ENCODE measurements around the gene RANBP17. TPM values are rescaled to one million over a fixed set of nuclear protein-coding genes. Genes with fewer than 3 reads are reported as not detected.
A peak's percentile ranks its signal among the peaks of the same experiment; 100 is the strongest.

RANBP17 gene
- total and polyA plus RNA-seq, 2 donors from 2014 or later = 2.0 to 15.4 TPM

GRCh38 chr5:170885809-170886208, 24.0 kb downstream of the RANBP17 start:
- Histone ChIP-seq H3K4me3 (ENCODE audit: low read length in 3 of 3) (no peak overlapping the region), H3K9me3 (ENCODE audit: control insufficient read depth in 2 of 3, insufficient read depth in 1 of 3, low read length in 3 of 3) (no peaks in the 10 kb centered on the region), H3K9ac (ENCODE audit: low read length in 3 of 3) (no peak overlapping the region), H3K4me1 (ENCODE audit: control insufficient read depth in 2 of 3, insufficient read depth in 2 of 3, low read depth in 1 of 3, low read length in 3 of 3) (no peaks in the 10 kb centered on the region), H3K27ac (ENCODE audit: low read depth in 2 of 2, low read length in 2 of 2) (no peak overlapping the region), H3K36me3 (ENCODE audit: control insufficient read depth in 2 of 3, insufficient read depth in 3 of 3, low read length in 3 of 3) (no peaks in the 10 kb centered on the region), H3K27me3 (ENCODE audit: control insufficient read depth, insufficient read depth, low read length) (no peaks in the 10 kb centered on the region)
- DNase-seq = peak in 2 of 5 donors; percentile 32 to 57
- intact Hi-C loops (cut with DNase I) = no loop called here
- no peak for FAIRE-seq
- no peak for TF ChIP-seq CTCF (IDR thresholded peaks at IDR 0.05; ENCODE audit: borderline replicate concordance, extremely low read depth, insufficient read depth)

- FAIRE-seq (no peak), DNase-seq (peak in 1 of 5 donors; percentile 2)
- H3K9me3 ChIP-seq (ENCODE audit: control insufficient read depth in 2 of 3, insufficient read depth in 1 of 3, low read length in 3 of 3) = no peaks in the 10 kb centered on the region
- H3K27ac ChIP-seq (ENCODE audit: low read depth in 2 of 2, low read length in 2 of 2) = no peak overlapping the region
- no peaks in the 10 kb centered on the region for H3K36me3 ChIP-seq (ENCODE audit: control insufficient read depth in 2 of 3, insufficient read depth in 3 of 3, low read length in 3 of 3)
- no peak overlapping the region for H3K4me3 ChIP-seq (ENCODE audit: low read length in 3 of 3)
- no peak overlapping the region for H3K9ac ChIP-seq (ENCODE audit: low read length in 3 of 3)
- no peaks in the 10 kb centered on the region for H3K27me3 ChIP-seq (ENCODE audit: control insufficient read depth, insufficient read depth, low read length)
- TF ChIP-seq CTCF (IDR thresholded peaks at IDR 0.05; ENCODE audit: borderline replicate concordance, extremely low read depth, insufficient read depth) = no peak
- intact Hi-C loops (cut with DNase I) = no loop called here
- no peaks in the 10 kb centered on the region for H3K4me1 ChIP-seq (ENCODE audit: control insufficient read depth in 2 of 3, insufficient read depth in 2 of 3, low read depth in 1 of 3, low read length in 3 of 3)
These were observed 24.5 kb downstream of the RANBP17 start for GRCh38 chr5:170886210-170886894.

- DNase-seq (no peak), FAIRE-seq (no peak)
- H3K9ac ChIP-seq (ENCODE audit: low read length in 3 of 3) = no peak overlapping the region
- no peaks in the 10 kb centered on the region for H3K27me3 ChIP-seq (ENCODE audit: control insufficient read depth, insufficient read depth, low read length)
- intact Hi-C loops (cut with DNase I) = no loop called here
- no peak overlapping the region for H3K4me3 ChIP-seq (ENCODE audit: low read length in 3 of 3)
- no peaks in the 10 kb centered on the region for H3K4me1 ChIP-seq (ENCODE audit: control insufficient read depth in 2 of 3, insufficient read depth in 2 of 3, low read depth in 1 of 3, low read length in 3 of 3)
- H3K36me3 ChIP-seq (ENCODE audit: control insufficient read depth in 2 of 3, insufficient read depth in 3 of 3, low read length in 3 of 3) = no peaks in the 10 kb centered on the region
- H3K9me3 ChIP-seq (ENCODE audit: control insufficient read depth in 2 of 3, insufficient read depth in 1 of 3, low read length in 3 of 3) = no peaks in the 10 kb centered on the region
- no peak for TF ChIP-seq CTCF (IDR thresholded peaks at IDR 0.05; ENCODE audit: borderline replicate concordance, extremely low read depth, insufficient read depth)
- no peak overlapping the region for H3K27ac ChIP-seq (ENCODE audit: low read depth in 2 of 2, low read length in 2 of 2)
These were observed 30.4 kb downstream of the RANBP17 start for GRCh38 chr5:170892196-170892595.

- H3K9me3 ChIP-seq (ENCODE audit: control insufficient read depth in 2 of 3, insufficient read depth in 1 of 3, low read length in 3 of 3) = no peaks in the 10 kb centered on the region
- no peaks in the 10 kb centered on the region for H3K4me1 ChIP-seq (ENCODE audit: control insufficient read depth in 2 of 3, insufficient read depth in 2 of 3, low read depth in 1 of 3, low read length in 3 of 3)
- no peak overlapping the region for H3K9ac ChIP-seq (ENCODE audit: low read length in 3 of 3)
- no peak overlapping the region for H3K4me3 ChIP-seq (ENCODE audit: low read length in 3 of 3)
- H3K27me3 ChIP-seq (ENCODE audit: control insufficient read depth, insufficient read depth, low read length) = no peaks in the 10 kb centered on the region
- intact Hi-C loops (cut with DNase I) = no loop called here
- DNase-seq (no peak), FAIRE-seq (no peak)
- no peaks in the 10 kb centered on the region for H3K36me3 ChIP-seq (ENCODE audit: control insufficient read depth in 2 of 3, insufficient read depth in 3 of 3, low read length in 3 of 3)
- TF ChIP-seq CTCF (IDR thresholded peaks at IDR 0.05; ENCODE audit: borderline replicate concordance, extremely low read depth, insufficient read depth) = no peak
- H3K27ac ChIP-seq (ENCODE audit: low read depth in 2 of 2, low read length in 2 of 2) = no peak overlapping the region
These were observed 32.8 kb downstream of the RANBP17 start for GRCh38 chr5:170894665-170895064.
